DND-41 (cell line): ENCODE results near the gene FRZB.

Experiments used
- ATAC-seq: fragments of 200-7000 bp; cut with Tn5 transposase; 3 replicates; pipeline ENCODE4 v1.9.1; 2021; ENCODE audit warnings: low read depth; ENCODE audit not compliant: insufficient read depth
- DNase-seq: peaks from one replicate; pipeline ENCODE4 v3.0.0-alpha.2; 2020
- H2AFZ ChIP-seq: 2 replicates; pipeline ENCODE4 v1.6.0; 2012; ENCODE audit warnings: low read depth, low read length
- H3K27ac ChIP-seq: 2 replicates; pipeline ENCODE4 v1.5.1; 2012; ENCODE audit warnings: low read length, inconsistent platforms
- H3K27me3 ChIP-seq: fragments of 200-600 bp; sonication (generic); 2 replicates; pipeline ENCODE4 v1.6.0; 2012; ENCODE audit warnings: low read length, mild to moderate bottlenecking, inconsistent platforms; ENCODE audit not compliant: insufficient read depth, poor library complexity
- H3K36me3 ChIP-seq: 2 replicates; pipeline ENCODE4 v1.5.1; 2012; ENCODE audit warnings: low read length, inconsistent platforms; ENCODE audit not compliant: insufficient read depth
- H3K4me1 ChIP-seq: 2 replicates; pipeline ENCODE4 v1.5.1; 2012; ENCODE audit warnings: mild to moderate bottlenecking, low read length; ENCODE audit not compliant: insufficient read depth
- H3K4me2 ChIP-seq: 2 replicates; pipeline ENCODE4 v1.6.0; 2012; ENCODE audit warnings: mild to moderate bottlenecking, moderate library complexity, low read length, inconsistent platforms; ENCODE audit not compliant: insufficient read depth
- H3K4me3 ChIP-seq, 2 experiments: fragments of 200-600 bp in 1 of 2; shearing (Covaris generic) in 1 of 2; 2 replicates each; pipeline ENCODE4 v1.5.1; 2012 to 2016; ENCODE audit warnings: inconsistent platforms in 2 of 2, low read length in 2 of 2, mild to moderate bottlenecking in 2 of 2, low read depth in 1 of 2, moderate library complexity in 1 of 2
- H3K79me2 ChIP-seq: 2 replicates; pipeline ENCODE4 v1.6.0; 2012; ENCODE audit warnings: low read length, inconsistent platforms; ENCODE audit not compliant: insufficient read depth
- H3K9ac ChIP-seq: 2 replicates; pipeline ENCODE4 v1.6.0; 2012; ENCODE audit warnings: low read depth, mild to moderate bottlenecking, inconsistent platforms, low read length, moderate library complexity
- H3K9me3 ChIP-seq: 2 replicates; pipeline ENCODE4 v1.5.1; 2012; ENCODE audit warnings: low read length, moderate library complexity, mild to moderate bottlenecking, inconsistent platforms; ENCODE audit not compliant: insufficient read depth, severe bottlenecking
- H4K20me1 ChIP-seq: 2 replicates; pipeline ENCODE4 v1.6.0; 2012; ENCODE audit warnings: low read length; ENCODE audit not compliant: insufficient read depth
- EZH2 ChIP-seq: IDR thresholded peaks from 3 replicates; pipeline ENCODE4 v1.6.1; 2012; ENCODE audit warnings: borderline replicate concordance, low read depth, mild to moderate bottlenecking, moderate library complexity, low read length, inconsistent platforms; ENCODE audit not compliant: severe bottlenecking
- TF ChIP-seq, protein P1 (sequence below): IDR thresholded peaks from 2 replicates; pipeline ENCODE4 v1.5.1; 2012; ENCODE audit warnings: borderline replicate concordance, low read length, moderate library complexity, mild to moderate bottlenecking; ENCODE audit not compliant: poor library complexity, severe bottlenecking; ENCODE audit errors: extremely low read depth

The FRZB gene

DNA sequence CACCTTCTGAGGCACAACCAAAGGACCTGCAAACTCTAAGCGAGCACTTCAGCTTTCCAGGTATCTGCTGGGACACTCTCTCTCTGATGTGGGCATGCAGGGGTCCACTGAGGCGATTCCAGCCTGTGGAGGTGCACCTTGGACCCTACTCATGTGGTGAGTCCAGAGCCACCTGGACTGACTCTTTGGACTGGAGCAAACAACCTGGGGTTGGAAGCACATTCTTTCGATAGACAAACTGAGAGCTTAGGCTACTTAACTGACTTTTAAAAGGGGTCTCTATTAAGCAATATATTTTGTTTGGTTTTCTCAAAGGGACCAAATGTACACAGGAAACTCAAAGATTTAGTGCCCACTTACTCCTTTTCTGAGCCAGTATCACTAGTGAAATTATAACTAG is 51.6 kb downstream of the FRZB start:
- DNase-seq, result no peak
- H3K9ac ChIP-seq, result no peak overlapping the region
- no peak for ATAC-seq
- H3K79me2 ChIP-seq, result no peaks in the 10 kb centered on the region
- H2AFZ ChIP-seq, result no peak overlapping the region
- TF ChIP-seq EZH2, result no peak
- TF ChIP-seq, protein P1, sequence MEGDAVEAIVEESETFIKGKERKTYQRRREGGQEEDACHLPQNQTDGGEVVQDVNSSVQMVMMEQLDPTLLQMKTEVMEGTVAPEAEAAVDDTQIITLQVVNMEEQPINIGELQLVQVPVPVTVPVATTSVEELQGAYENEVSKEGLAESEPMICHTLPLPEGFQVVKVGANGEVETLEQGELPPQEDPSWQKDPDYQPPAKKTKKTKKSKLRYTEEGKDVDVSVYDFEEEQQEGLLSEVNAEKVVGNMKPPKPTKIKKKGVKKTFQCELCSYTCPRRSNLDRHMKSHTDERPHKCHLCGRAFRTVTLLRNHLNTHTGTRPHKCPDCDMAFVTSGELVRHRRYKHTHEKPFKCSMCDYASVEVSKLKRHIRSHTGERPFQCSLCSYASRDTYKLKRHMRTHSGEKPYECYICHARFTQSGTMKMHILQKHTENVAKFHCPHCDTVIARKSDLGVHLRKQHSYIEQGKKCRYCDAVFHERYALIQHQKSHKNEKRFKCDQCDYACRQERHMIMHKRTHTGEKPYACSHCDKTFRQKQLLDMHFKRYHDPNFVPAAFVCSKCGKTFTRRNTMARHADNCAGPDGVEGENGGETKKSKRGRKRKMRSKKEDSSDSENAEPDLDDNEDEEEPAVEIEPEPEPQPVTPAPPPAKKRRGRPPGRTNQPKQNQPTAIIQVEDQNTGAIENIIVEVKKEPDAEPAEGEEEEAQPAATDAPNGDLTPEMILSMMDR, result no peak
- no peaks in the 10 kb centered on the region for H3K9me3 ChIP-seq
- no peak overlapping the region for H3K4me2 ChIP-seq
- H4K20me1 ChIP-seq, result no peaks in the 10 kb centered on the region
- peaks cover 11% of the 10 kb centered on the region for H3K27me3 ChIP-seq
- no peaks in the 10 kb centered on the region for H3K36me3 ChIP-seq
- H3K4me3 ChIP-seq, result no peak overlapping the region
- H3K4me1 ChIP-seq, result no peaks in the 10 kb centered on the region
- no peak overlapping the region for H3K27ac ChIP-seq

DNA sequence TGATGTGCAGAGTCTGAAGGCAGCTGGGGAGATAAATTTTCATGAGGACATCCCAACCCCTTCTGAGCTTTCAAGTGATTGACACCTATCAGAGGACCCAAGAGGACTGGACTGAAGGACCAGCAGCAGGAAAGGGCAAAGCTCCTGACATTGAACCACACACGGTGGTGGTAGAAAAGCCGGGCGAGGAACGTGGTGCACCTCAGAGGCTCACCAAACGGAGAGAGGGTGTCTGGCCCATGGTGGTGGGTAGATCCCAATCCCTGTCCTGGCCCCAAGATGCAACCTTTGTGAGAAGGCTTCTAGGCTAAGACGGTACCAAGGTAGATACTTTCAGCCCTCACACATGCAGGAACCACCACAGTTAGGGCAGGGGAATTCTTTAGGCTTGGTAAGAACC is 52.1 kb downstream of the FRZB start:
- Histone ChIP-seq H3K4me1 (no peaks in the 10 kb centered on the region), H4K20me1 (no peaks in the 10 kb centered on the region), H3K27ac (no peak overlapping the region), H3K79me2 (no peaks in the 10 kb centered on the region), H3K9me3 (no peaks in the 10 kb centered on the region), H3K9ac (no peak overlapping the region), H3K36me3 (no peaks in the 10 kb centered on the region), H3K4me3 (no peak overlapping the region), H3K4me2 (no peak overlapping the region), H2AFZ (no peak overlapping the region), H3K27me3 (peaks cover 11% of the 10 kb centered on the region)
- DNase-seq (no peak), ATAC-seq (no peak; the same call in 2 of the 3 replicates)
- TF ChIP-seq, protein P1, result no peak
- TF ChIP-seq EZH2, result no peak

DNA sequence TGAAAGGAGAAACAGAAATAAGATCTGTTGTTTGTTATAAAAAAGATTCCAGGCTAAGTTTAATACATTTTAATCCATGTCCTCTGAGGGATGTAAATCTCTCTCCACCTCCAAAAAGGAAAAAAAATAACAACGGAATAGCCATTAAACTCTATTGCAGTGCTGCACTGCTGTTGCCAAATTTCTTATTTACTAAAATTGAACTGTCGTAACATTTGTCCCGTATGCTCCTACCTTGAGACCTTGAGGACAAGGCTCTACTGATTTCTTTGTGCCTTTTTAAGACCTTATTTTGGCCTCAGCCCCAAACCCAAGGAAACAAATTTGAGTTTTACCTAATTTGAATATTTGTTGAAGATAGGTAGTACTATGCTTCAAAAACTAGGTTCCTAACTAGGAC is 56.4 kb downstream of the FRZB start:
- H3K27me3 ChIP-seq, result peaks cover 11% of the 10 kb centered on the region
- no peaks in the 10 kb centered on the region for H4K20me1 ChIP-seq
- H3K36me3 ChIP-seq, result no peaks in the 10 kb centered on the region
- H3K27ac ChIP-seq, result no peak overlapping the region
- no peak overlapping the region for H2AFZ ChIP-seq
- ATAC-seq (no peak), DNase-seq (no peak)
- no peak overlapping the region for H3K4me3 ChIP-seq
- TF ChIP-seq EZH2, result no peak
- TF ChIP-seq, protein P1, result no peak
- H3K9ac ChIP-seq, result no peak overlapping the region
- no peak overlapping the region for H3K4me2 ChIP-seq
- H3K79me2 ChIP-seq, result no peaks in the 10 kb centered on the region
- H3K4me1 ChIP-seq, result no peaks in the 10 kb centered on the region
- no peaks in the 10 kb centered on the region for H3K9me3 ChIP-seq

DNA sequence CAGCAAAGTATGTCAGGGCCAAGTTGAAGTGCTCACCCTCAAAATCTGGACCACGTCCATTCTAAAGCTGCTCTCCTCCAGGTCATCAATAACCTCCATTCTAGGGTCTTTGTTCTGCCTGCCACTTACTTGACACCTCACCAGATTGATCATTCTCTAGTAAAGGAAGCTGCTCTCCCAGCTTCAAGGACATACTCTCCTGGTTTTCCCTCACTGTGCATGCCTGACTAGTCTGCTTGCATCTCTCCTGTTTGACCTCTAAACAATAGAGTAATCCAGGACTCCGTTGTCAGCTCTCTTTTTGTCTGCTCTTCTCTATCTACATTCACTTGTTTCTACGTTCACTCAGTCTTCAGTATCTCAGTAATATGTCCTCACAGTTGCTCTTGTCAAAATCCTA is 59.1 kb downstream of the FRZB start:
- H3K9me3 ChIP-seq, result no peaks in the 10 kb centered on the region
- H3K36me3 ChIP-seq, result no peaks in the 10 kb centered on the region
- ATAC-seq, result no peak
- H3K4me2 ChIP-seq, result no peak overlapping the region
- no peak overlapping the region for H3K4me3 ChIP-seq
- no peak for DNase-seq
- H3K79me2 ChIP-seq, result no peaks in the 10 kb centered on the region
- H3K27ac ChIP-seq, result no peak overlapping the region
- H3K27me3 ChIP-seq, result peaks cover 8% of the 10 kb centered on the region
- H3K9ac ChIP-seq, result no peak overlapping the region
- no peak for TF ChIP-seq EZH2
- TF ChIP-seq, protein P1, result no peak
- no peaks in the 10 kb centered on the region for H4K20me1 ChIP-seq
- no peak overlapping the region for H2AFZ ChIP-seq
- H3K4me1 ChIP-seq, result no peaks in the 10 kb centered on the region
